DOHH2 (cell line): ENCODE data around the gene NUPR1.

Experiments
- CTCF ChIP-seq: fragments of 200-600 bp; sonication (generic); IDR thresholded peaks from one replicate; pipeline ENCODE4 v1.5.1; 2014; ENCODE audit warnings: antibody characterized with exemption, mild to moderate bottlenecking, low read depth, low read length; ENCODE audit not compliant: poor library complexity, severe bottlenecking
- EZH2phosphoT487 ChIP-seq: fragments of 200-600 bp; sonication (generic); IDR thresholded peaks from 2 replicates; pipeline ENCODE4 v1.6.1; 2017; ENCODE audit warnings: borderline replicate concordance, mild to moderate bottlenecking, antibody characterized with exemption, low read length, moderate library complexity, mixed read lengths

- no peak for TF ChIP-seq CTCF
- TF ChIP-seq EZH2phosphoT487 = no peak
These were observed 31.4 kb upstream of the NUPR1 start for GRCh38 chr16:28569968-28570752.
